ENCODE results near the gene HERC2. TPM values are rescaled to one million over a fixed set of nuclear protein-coding genes. Genes with fewer than 3 reads are reported as not detected.

Gene HERC2
- total and polyA plus RNA-seq, 9 of the 15 experiments (the other 6 are each of a cell fraction or from before 2014, with no cell fraction given), result 10.6 to 84.0 (median 42.6) TPM

GRCh38 chr15:28099555-28100140 lies 222.3 kb downstream of the HERC2 start (continued):
- no peak for TF ChIP-seq HDAC2 (IDR thresholded peaks at IDR 0.05)
- no peak for TF ChIP-seq AFF4 (CRISPR knock-in tag; IDR thresholded peaks at IDR 0.05)
- no peak for TF ChIP-seq ZNF253 (CRISPR knock-in tag; conservative IDR thresholded peaks at IDR 0.05)
- TF ChIP-seq, protein P1, sequence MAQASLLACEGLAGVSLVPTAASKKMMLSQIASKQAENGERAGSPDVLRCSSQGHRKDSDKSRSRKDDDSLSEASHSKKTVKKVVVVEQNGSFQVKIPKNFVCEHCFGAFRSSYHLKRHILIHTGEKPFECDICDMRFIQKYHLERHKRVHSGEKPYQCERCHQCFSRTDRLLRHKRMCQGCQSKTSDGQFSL (CRISPR knock-in tag; IDR thresholded peaks at IDR 0.05), result no peak
- TF ChIP-seq, protein P1 (tag; IDR thresholded peaks at IDR 0.05), result no peak
- TF ChIP-seq, protein P2, sequence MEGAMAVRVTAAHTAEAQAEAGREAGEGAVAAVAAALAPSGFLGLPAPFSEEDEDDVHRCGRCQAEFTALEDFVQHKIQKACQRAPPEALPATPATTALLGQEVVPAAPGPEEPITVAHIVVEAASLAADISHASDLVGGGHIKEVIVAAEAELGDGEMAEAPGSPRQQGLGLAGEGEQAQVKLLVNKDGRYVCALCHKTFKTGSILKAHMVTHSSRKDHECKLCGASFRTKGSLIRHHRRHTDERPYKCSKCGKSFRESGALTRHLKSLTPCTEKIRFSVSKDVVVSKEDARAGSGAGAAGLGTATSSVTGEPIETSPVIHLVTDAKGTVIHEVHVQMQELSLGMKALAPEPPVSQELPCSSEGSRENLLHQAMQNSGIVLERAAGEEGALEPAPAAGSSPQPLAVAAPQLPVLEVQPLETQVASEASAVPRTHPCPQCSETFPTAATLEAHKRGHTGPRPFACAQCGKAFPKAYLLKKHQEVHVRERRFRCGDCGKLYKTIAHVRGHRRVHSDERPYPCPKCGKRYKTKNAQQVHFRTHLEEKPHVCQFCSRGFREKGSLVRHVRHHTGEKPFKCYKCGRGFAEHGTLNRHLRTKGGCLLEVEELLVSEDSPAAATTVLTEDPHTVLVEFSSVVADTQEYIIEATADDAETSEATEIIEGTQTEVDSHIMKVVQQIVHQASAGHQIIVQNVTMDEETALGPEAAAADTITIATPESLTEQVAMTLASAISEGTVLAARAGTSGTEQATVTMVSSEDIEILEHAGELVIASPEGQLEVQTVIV (CRISPR knock-in tag; IDR thresholded peaks at IDR 0.05; ENCODE audit: borderline replicate concordance), result no peak
- TF ChIP-seq, protein P3, sequence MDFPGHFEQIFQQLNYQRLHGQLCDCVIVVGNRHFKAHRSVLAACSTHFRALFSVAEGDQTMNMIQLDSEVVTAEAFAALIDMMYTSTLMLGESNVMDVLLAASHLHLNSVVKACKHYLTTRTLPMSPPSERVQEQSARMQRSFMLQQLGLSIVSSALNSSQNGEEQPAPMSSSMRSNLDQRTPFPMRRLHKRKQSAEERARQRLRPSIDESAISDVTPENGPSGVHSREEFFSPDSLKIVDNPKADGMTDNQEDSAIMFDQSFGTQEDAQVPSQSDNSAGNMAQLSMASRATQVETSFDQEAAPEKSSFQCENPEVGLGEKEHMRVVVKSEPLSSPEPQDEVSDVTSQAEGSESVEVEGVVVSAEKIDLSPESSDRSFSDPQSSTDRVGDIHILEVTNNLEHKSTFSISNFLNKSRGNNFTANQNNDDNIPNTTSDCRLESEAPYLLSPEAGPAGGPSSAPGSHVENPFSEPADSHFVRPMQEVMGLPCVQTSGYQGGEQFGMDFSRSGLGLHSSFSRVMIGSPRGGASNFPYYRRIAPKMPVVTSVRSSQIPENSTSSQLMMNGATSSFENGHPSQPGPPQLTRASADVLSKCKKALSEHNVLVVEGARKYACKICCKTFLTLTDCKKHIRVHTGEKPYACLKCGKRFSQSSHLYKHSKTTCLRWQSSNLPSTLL (IDR thresholded peaks at IDR 0.05), result 0 out of 2 replicates have a peak, but pooled peaks have one; percentile 20
- no peak for TF ChIP-seq TBP (optimal IDR thresholded peaks at IDR 0.05; ENCODE audit: low read depth, low read length)
- TF ChIP-seq, protein P4, sequence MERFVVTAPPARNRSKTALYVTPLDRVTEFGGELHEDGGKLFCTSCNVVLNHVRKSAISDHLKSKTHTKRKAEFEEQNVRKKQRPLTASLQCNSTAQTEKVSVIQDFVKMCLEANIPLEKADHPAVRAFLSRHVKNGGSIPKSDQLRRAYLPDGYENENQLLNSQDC (CRISPR knock-in tag; IDR thresholded peaks at IDR 0.05), result no peak
- TF ChIP-seq BRD4 (IDR thresholded peaks at IDR 0.05), result no peak
